ENCODE data around the gene PCDH9. TPM values are rescaled to one million over a fixed set of nuclear protein-coding genes. Genes with fewer than 3 reads are reported as not detected.

Gene PCDH9
- polyA plus RNA-seq, 1 of the 3 experiments (the other 2 are of a cell fraction) = 1.3 TPM

GRCh38 chr13:66375756-66376155 is 854.4 kb downstream of the PCDH9 start:
- POLR2A ChIA-PET = no interaction called here

GRCh38 chr13:66369666-66370065 is 860.5 kb downstream of the PCDH9 start:
- H4K20me1 ChIP-seq (ENCODE audit: insufficient read depth) = no peaks in the 10 kb centered on the region
- no peak overlapping the region for H2AFZ ChIP-seq (ENCODE audit: low read depth)
- H3K36me3 ChIP-seq (replicated peaks in 1 of 2; ENCODE audit: control insufficient read depth in 1 of 2, insufficient read depth in 2 of 2, low read length in 1 of 2) = no peaks in the 10 kb centered on the region
- TF ChIP-seq NFIC (IDR thresholded peaks at IDR 0.05; ENCODE audit: borderline replicate concordance) (no peak), MAX (IDR thresholded peaks at IDR 0.05; ENCODE audit: low read depth) (no peak), TCF12 (IDR thresholded peaks at IDR 0.05) (no peak), EP300 (IDR thresholded peaks at IDR 0.05; ENCODE audit: borderline replicate concordance in 1 of 2, low read depth in 1 of 2, low read length in 1 of 2) (no peak), REST (IDR thresholded peaks at IDR 0.05; ENCODE audit: low read depth, low read length) (no peak), RXRA (IDR thresholded peaks at IDR 0.05; ENCODE audit: borderline replicate concordance, low read depth) (no peak)
- H3K27ac ChIP-seq (ENCODE audit: low read depth in 2 of 2, low read length in 1 of 2) = no peak overlapping the region
- WGBS (ENCODE audit: low lambda C conversion rate) = 80% methylated on average over 1 of the region's 1 CpG
- POLR2A ChIA-PET = no interaction called here
- no peaks in the 10 kb centered on the region for H3K4me1 ChIP-seq (ENCODE audit: control insufficient read depth in 1 of 2, insufficient read depth in 2 of 2, low read depth in 1 of 2, low read length in 1 of 2)
- H3K9ac ChIP-seq = no peak overlapping the region
- H3K4me3 ChIP-seq (ENCODE audit: low read depth in 2 of 2, low read length in 1 of 2) = no peak overlapping the region
- no peaks in the 10 kb centered on the region for H3K9me3 ChIP-seq
- H3F3A ChIP-seq (replicated peaks; ENCODE audit: insufficient read depth) = no peaks in the 10 kb centered on the region
- H3K27me3 ChIP-seq (ENCODE audit: insufficient read depth) = no peaks in the 10 kb centered on the region
- no peak for DNase-seq
- H3K9me2 ChIP-seq = no peaks in the 10 kb centered on the region
- H3K79me2 ChIP-seq (ENCODE audit: insufficient read depth) = no peaks in the 10 kb centered on the region
- H3K4me2 ChIP-seq = no peak overlapping the region
- CTCF ChIA-PET = interaction anchor here (0.7 to 1.2 kb wide), 2 partner anchors 8 to 9 kb away, joined by 3 read pairs; no protein-coding TSS in a partner anchor

More at GRCh38 chr13:66375756-66376155, 854.4 kb downstream of the PCDH9 start:
- Histone ChIP-seq H2AFZ (ENCODE audit: low read depth) (no peak overlapping the region), H3K4me2 (no peak overlapping the region), H3K4me3 (ENCODE audit: low read depth in 2 of 2, low read length in 1 of 2) (no peak overlapping the region), H4K20me1 (ENCODE audit: insufficient read depth) (no peaks in the 10 kb centered on the region), H3K36me3 (replicated peaks in 1 of 2; ENCODE audit: control insufficient read depth in 1 of 2, insufficient read depth in 2 of 2, low read length in 1 of 2) (no peaks in the 10 kb centered on the region), H3F3A (replicated peaks; ENCODE audit: insufficient read depth) (no peaks in the 10 kb centered on the region), H3K9me2 (no peaks in the 10 kb centered on the region), H3K9ac (no peak overlapping the region), H3K27me3 (ENCODE audit: insufficient read depth) (no peaks in the 10 kb centered on the region), H3K9me3 (no peaks in the 10 kb centered on the region), H3K27ac (ENCODE audit: low read depth in 2 of 2, low read length in 1 of 2) (no peak overlapping the region), H3K4me1 (ENCODE audit: control insufficient read depth in 1 of 2, insufficient read depth in 2 of 2, low read depth in 1 of 2, low read length in 1 of 2) (no peaks in the 10 kb centered on the region; a peak in 1 of 4 replicates), H3K79me2 (ENCODE audit: insufficient read depth) (no peaks in the 10 kb centered on the region)
- DNase-seq = peak; percentile 1
- TF ChIP-seq TCF12 (IDR thresholded peaks at IDR 0.05) = peak; percentile 55
- no peak for TF ChIP-seq RXRA (IDR thresholded peaks at IDR 0.05; ENCODE audit: borderline replicate concordance, low read depth)
- 71% methylated on average over 2 of the region's 2 CpGs for WGBS (ENCODE audit: low lambda C conversion rate)
- CTCF ChIA-PET = no interaction called here

GRCh38 chr13:66367356-66367755 is 862.8 kb downstream of the PCDH9 start:
- no peak for DNase-seq
- no peaks in the 10 kb centered on the region for H4K20me1 ChIP-seq (ENCODE audit: insufficient read depth)
- no peaks in the 10 kb centered on the region for H3K9me3 ChIP-seq
- no peak overlapping the region for H2AFZ ChIP-seq (ENCODE audit: low read depth)
- POLR2A ChIA-PET = no interaction called here
- H3K9me2 ChIP-seq = no peaks in the 10 kb centered on the region
- no peak overlapping the region for H3K9ac ChIP-seq
- no peak overlapping the region for H3K27ac ChIP-seq (ENCODE audit: low read depth in 2 of 2, low read length in 1 of 2)
- H3K36me3 ChIP-seq (replicated peaks in 1 of 2; ENCODE audit: control insufficient read depth in 1 of 2, insufficient read depth in 2 of 2, low read length in 1 of 2) = no peaks in the 10 kb centered on the region
- whole genome bisulfite sequencing (ENCODE audit: low lambda C conversion rate) = 96% methylated on average over 1 of the region's 1 CpG
- no peaks in the 10 kb centered on the region for H3K4me1 ChIP-seq (ENCODE audit: control insufficient read depth in 1 of 2, insufficient read depth in 2 of 2, low read depth in 1 of 2, low read length in 1 of 2)
- no peak overlapping the region for H3K4me2 ChIP-seq
- CTCF ChIA-PET = no interaction called here
- no peaks in the 10 kb centered on the region for H3K79me2 ChIP-seq (ENCODE audit: insufficient read depth)
- no peaks in the 10 kb centered on the region for H3K27me3 ChIP-seq (ENCODE audit: insufficient read depth)
- no peak overlapping the region for H3K4me3 ChIP-seq (ENCODE audit: low read depth in 2 of 2, low read length in 1 of 2)
- no peaks in the 10 kb centered on the region for H3F3A ChIP-seq (replicated peaks; ENCODE audit: insufficient read depth)
- TF ChIP-seq SMC3 (IDR thresholded peaks at IDR 0.05; ENCODE audit: low read depth, low read length) (no peak), EZH2phosphoT487 (IDR thresholded peaks at IDR 0.05; ENCODE audit: borderline replicate concordance, low read depth) (no peak), CTCF (IDR thresholded peaks at IDR 0.05) (no peak), MEF2A (IDR thresholded peaks at IDR 0.05; ENCODE audit: borderline replicate concordance, low read depth) (no peak), PBX3 (IDR thresholded peaks at IDR 0.05) (no peak), TCF12 (IDR thresholded peaks at IDR 0.05) (no peak), ZBTB33 (IDR thresholded peaks at IDR 0.05; ENCODE audit: borderline replicate concordance, low read depth) (no peak), FOXJ3 (CRISPR knock-in tag; IDR thresholded peaks at IDR 0.05) (no peak)

Measured in SK-N-SH (cell line).